K562 (cell line): ENCODE data around the gene GNG11. TPM values are rescaled to one million over a fixed set of nuclear protein-coding genes. Genes with fewer than 3 reads are reported as not detected.
A peak's percentile ranks its signal among the peaks of the same experiment; 100 is the strongest.

Experiments
- ATAC-seq: fragments of 200-7000 bp; cut with Tn5 transposase; 3 replicates; pipeline ENCODE4 v1.9.1; 2020; ENCODE audit warnings: moderate library complexity
- BruUV-seq: library from RNA; stranded (reverse); fragments of 400-500 nt; replicated peaks from 2 replicates; lab custom pipeline; 2021; lab: Mats Ljungman, UMichigan
- CTCF ChIA-PET: fragments of 300-600 bp; formaldehyde crosslinking; extraction: SDS; loops from one replicate; lab custom pipeline; 2021; ENCODE audit warnings: low intra/inter-chr PET ratio; lab: Yijun Ruan, JAX
- POLR2A ChIA-PET: fragments of 300-600, 350-650 bp; sonication (Branson Sonifier 250); formaldehyde crosslinking; extraction: SDS; loops from one replicate; lab custom pipeline; 2021; ENCODE audit warnings: antibody characterized with exemption, inconsistent platforms; lab: Yijun Ruan, JAX
- DNase-seq, 4 experiments: peaks; one replicate each; pipeline versions ENCODE4 v3.0.0 to v3.0.0-alpha.2; 2011 to 2018; ENCODE audit warnings: low spot score in 3 of 4, mixed read lengths in 3 of 4; ENCODE audit errors: extremely low read depth in 1 of 4
- FAIRE-seq: peaks from 2 replicates; lab custom pipeline; 2011; peaks lifted over from hg19 to GRCh38; lab: Jason Lieb, UNC
- H2AFZ ChIP-seq: 2 replicates; pipeline ENCODE4 v1.6.0; 2011; ENCODE audit warnings: low read depth, low read length, control low read depth, inconsistent platforms
- H3K27ac ChIP-seq: fragments of 200-600 bp; 3 replicates; pipeline ENCODE4 v1.8.0; 2011; ENCODE audit warnings: low read depth, mild to moderate bottlenecking, control low read depth, inconsistent platforms, low read length, moderate library complexity, mixed read lengths; ENCODE audit errors: extremely low read depth
- H3K27me3 ChIP-seq, 2 experiments: fragments of 300-600 bp in 1 of 2; 2 replicates in 1 of 2; 3 replicates in 1 of 2; pipeline versions ENCODE4 v1.6.0 to v1.8.0; 2011; ENCODE audit warnings: inconsistent platforms in 2 of 2, low read length in 2 of 2, mild to moderate bottlenecking in 1 of 2, mixed read lengths in 1 of 2, moderate library complexity in 1 of 2; ENCODE audit not compliant: control insufficient read depth in 2 of 2, insufficient read depth in 2 of 2
- H3K36me3 ChIP-seq: fragments of 300-600 bp; 3 replicates; pipeline ENCODE4 v1.8.0; 2011; ENCODE audit warnings: mild to moderate bottlenecking, low read length, inconsistent platforms; ENCODE audit not compliant: control insufficient read depth, insufficient read depth
- H3K4me1 ChIP-seq, 2 experiments: fragments of 200-600 bp in 1 of 2; replicated peaks in 1 of 2; 2 replicates in 1 of 2; 3 replicates in 1 of 2; pipeline versions ENCODE4 v1.5.1 to v1.8.0; 2011; ENCODE audit warnings: inconsistent platforms in 2 of 2, low read length in 2 of 2, mild to moderate bottlenecking in 1 of 2, mixed read lengths in 1 of 2, moderate library complexity in 1 of 2; ENCODE audit not compliant: control insufficient read depth in 2 of 2, insufficient read depth in 2 of 2
- H3K4me2 ChIP-seq: 2 replicates; pipeline ENCODE4 v1.6.1; 2011; ENCODE audit warnings: low read length, control low read depth, inconsistent platforms, mixed read lengths; ENCODE audit not compliant: insufficient read depth
- H3K4me3 ChIP-seq: fragments of 200-600 bp; sonication (generic), shearing (Covaris generic); 2 replicates; pipeline ENCODE4 v1.5.1; 2016; ENCODE audit warnings: control low read depth, inconsistent platforms
- H3K79me2 ChIP-seq: fragments of 200-600 bp; 3 replicates; pipeline ENCODE4 v1.8.0; 2011; ENCODE audit warnings: low read length, inconsistent platforms; ENCODE audit not compliant: control insufficient read depth, insufficient read depth
- H3K9ac ChIP-seq, 2 experiments: 2 replicates each; pipeline versions ENCODE4 v1.6.0 to v1.6.1; 2011; ENCODE audit warnings: low read depth in 2 of 2, low read length in 2 of 2, control low read depth in 1 of 2, inconsistent platforms in 1 of 2, mild to moderate bottlenecking in 1 of 2, mixed read lengths in 1 of 2; ENCODE audit not compliant: insufficient read depth in 1 of 2
- H3K9me1 ChIP-seq: one replicate; pipeline ENCODE4 v1.6.0; 2011; ENCODE audit warnings: inconsistent platforms, mild to moderate bottlenecking, low read length, moderate library complexity; ENCODE audit not compliant: control insufficient read depth, insufficient read depth
- H3K9me3 ChIP-seq: replicated peaks from 2 replicates; pipeline ENCODE4 v1.5.1; 2011; ENCODE audit warnings: low read depth, low read length, inconsistent platforms; ENCODE audit not compliant: control insufficient read depth, insufficient read depth
- H4K20me1 ChIP-seq: replicated peaks from 2 replicates; pipeline ENCODE4 v1.6.1; 2011; ENCODE audit warnings: low read length, inconsistent platforms, mixed read lengths; ENCODE audit not compliant: control insufficient read depth, insufficient read depth
- CBX2 ChIP-seq: fragments of 200-600 bp; sonication (generic); IDR thresholded peaks from one replicate; pipeline ENCODE4 v1.6.1; 2012; ENCODE audit warnings: mild to moderate bottlenecking, low read length, inconsistent platforms; ENCODE audit not compliant: insufficient read depth, poor library complexity, severe bottlenecking
- CREB1 ChIP-seq, 2 experiments: sonication (generic) in 1 of 2; formaldehyde crosslinking in 1 of 2; IDR thresholded peaks; 2 replicates each; pipeline versions ENCODE4 v1.6.1 to v1.8.0; 2012 to 2022; ENCODE audit warnings: inconsistent platforms in 1 of 2, mild to moderate bottlenecking in 1 of 2, missing genetic modification reagents in 1 of 2, moderate library complexity in 1 of 2
- ELF4 ChIP-seq: fragments of 450-650 bp; formaldehyde crosslinking; IDR thresholded peaks from 2 replicates; pipeline ENCODE4 v1.4.0; 2022; ENCODE audit warnings: missing genetic modification characterization
- MIER1 ChIP-seq: fragments of 450-650 bp; IDR thresholded peaks from 2 replicates; pipeline ENCODE4 v1.6.1; 2016; ENCODE audit warnings: antibody characterized with exemption, mild to moderate bottlenecking, low read depth
- NCOA4 ChIP-seq: fragments of 450-650 bp; IDR thresholded peaks from 2 replicates; pipeline ENCODE4 v1.6.1; 2018; ENCODE audit warnings: mild to moderate bottlenecking; ENCODE audit not compliant: partially characterized antibody
- NFIC ChIP-seq: fragments of 450-650 bp; IDR thresholded peaks from 2 replicates; pipeline ENCODE4 v1.6.1; 2017; ENCODE audit warnings: mild to moderate bottlenecking, inconsistent platforms
- PHTF2 ChIP-seq: fragments of 250-450 bp; sonication (Bioruptor Pico); IDR thresholded peaks from 2 replicates; pipeline ENCODE4 v1.5.0; 2021; ENCODE audit warnings: mild to moderate bottlenecking
- POLR3A ChIP-seq: IDR thresholded peaks from 2 replicates; pipeline ENCODE4 v1.6.1; 2011; ENCODE audit warnings: borderline replicate concordance, mild to moderate bottlenecking, moderate library complexity; ENCODE audit not compliant: insufficient read length, insufficient read depth; ENCODE audit errors: extremely low read depth
- SLC30A9 ChIP-seq: fragments of 250-450 bp; sonication (Bioruptor Pico); IDR thresholded peaks from 2 replicates; pipeline ENCODE4 v1.8.0; 2022; ENCODE audit warnings: mild to moderate bottlenecking, moderate library complexity
- TCF7L2 ChIP-seq: fragments of 150-350 bp; IDR thresholded peaks from 2 replicates; pipeline ENCODE4 v1.6.1; 2016; ENCODE audit warnings: low read depth, mild to moderate bottlenecking, low read length, moderate library complexity
- ZFX ChIP-seq: sonication (generic); formaldehyde crosslinking; IDR thresholded peaks from 2 replicates; pipeline ENCODE4 v1.8.0; 2022; ENCODE audit warnings: mild to moderate bottlenecking, missing genetic modification reagents, moderate library complexity
- ZNF695 ChIP-seq: fragments of 450-650 bp; formaldehyde crosslinking; IDR thresholded peaks from 2 replicates; pipeline ENCODE4 v1.4.0; 2020; ENCODE audit warnings: mild to moderate bottlenecking, moderate library complexity
- ZNF699 ChIP-seq: fragments of 250-450 bp; sonication (Bioruptor Pico); IDR thresholded peaks from 2 replicates; pipeline ENCODE4 v1.8.0; 2021; ENCODE audit warnings: mild to moderate bottlenecking, moderate library complexity; ENCODE audit not compliant: insufficient replicate concordance
- WGBS: fragments of 100-300 bp; shearing (Covaris generic); methylation state at CpG from one replicate; pipeline ENCODE4 v1.1.6; 2016; ENCODE audit warnings: low coverage, mixed read lengths; ENCODE audit not compliant: insufficient coverage; ENCODE audit errors: missing lambda C conversion rate; 5-methylcytosine and 5-hydroxymethylcytosine counted together
- in situ Hi-C: fragments of 300-500 bp; cut with MboI; formaldehyde crosslinking; loops from 4 replicates; pipeline ENCODE4 v1.15.0; 2018; ENCODE audit warnings: inconsistent platforms, mixed read lengths
- intact Hi-C: fragments of 100-400 bp; cut with micrococcal nuclease; formaldehyde crosslinking; loops from 2 replicates; pipeline ENCODE4 v1.14.2; 2022
- polyA plus RNA-seq, 8 experiments: library from polyadenylated mRNA; depleted of rRNA in 4 of 8; stranded (reverse) in 5 of 8; unstranded in 3 of 8; fragments of >200 nt; fragmentation: Nextera tagmentation in 2 of 8; fragmentation: Illumina TruSeq in 1 of 8; extraction: Ambion mirVana in 2 of 8; extraction: Trizol in 1 of 8; gene quantifications; 2 replicates each; pipeline versions ENCODE4 v1.2.1 to v1.2.3, GENCODE V29; 2011 to 2014; ENCODE audit warnings: inconsistent platforms in 1 of 8, missing spikeins in 1 of 8
- total RNA-seq, 7 experiments: library from RNA; depleted of rRNA in 6 of 7; stranded (reverse); fragments of >200 nt in 6 of 7; fragmentation: Illumina TruSeq in 2 of 7; extraction: Trizol in 2 of 7; gene quantifications; 2 replicates each; pipeline versions ENCODE4 v1.2.1 to v1.2.3, GENCODE V29; 2011 to 2021; ENCODE audit warnings: low replicate concordance in 1 of 7
- TF ChIP-seq, protein P1 (sequence below): fragments of 450-650 bp; formaldehyde crosslinking; IDR thresholded peaks from 2 replicates; pipeline ENCODE4 v1.4.0; 2020; ENCODE audit warnings: mild to moderate bottlenecking, moderate library complexity

Gene GNG11
- total and polyA plus RNA-seq, 9 of the 15 experiments (the other 6 are each of a cell fraction or from before 2014, with no cell fraction given) = 0.06 TPM; not detected in 8

- H3K36me3 ChIP-seq = no peaks in the 10 kb centered on the region
- H2AFZ ChIP-seq = no peak overlapping the region
- H3K4me3 ChIP-seq = no peak overlapping the region
- intact Hi-C loops (loop anchor here (10.0 kb wide), 1 partner anchor 265 kb away; no protein-coding TSS in a partner anchor), in situ Hi-C loops (no loop called here)
- H3K9me1 ChIP-seq = no peaks in the 10 kb centered on the region
- FAIRE-seq (no peak), DNase-seq (no peak), ATAC-seq (peak; percentile 36)
- H3K4me2 ChIP-seq = no peak overlapping the region
- WGBS = 20% methylated on average over 28 of the region's 28 CpGs
- no peaks in the 10 kb centered on the region for H3K79me2 ChIP-seq
- H3K27me3 ChIP-seq = peaks cover 14 to 22% of the 10 kb centered on the region in 2 experiments
- CTCF ChIA-PET = no interaction called here
- peaks cover 0 to 10% of the 10 kb centered on the region in 2 experiments; a peak in 1 of 5 replicates for H3K4me1 ChIP-seq
- no peak overlapping the region for H3K27ac ChIP-seq
- H4K20me1 ChIP-seq = no peaks in the 10 kb centered on the region
- no peak overlapping the region for H3K9ac ChIP-seq
- POLR2A ChIA-PET = no interaction called here
- H3K9me3 ChIP-seq = no peaks in the 10 kb centered on the region
- no TSS peak for BruUV-seq
- no peak for TF ChIP-seq ZFX (CRISPR knock-in tag)
- TF ChIP-seq SLC30A9 = no peak
- TF ChIP-seq POLR3A = no peak
- TF ChIP-seq MIER1 = no peak
- no peak for TF ChIP-seq NCOA4
- no peak for TF ChIP-seq TCF7L2
- TF ChIP-seq, protein P1, sequence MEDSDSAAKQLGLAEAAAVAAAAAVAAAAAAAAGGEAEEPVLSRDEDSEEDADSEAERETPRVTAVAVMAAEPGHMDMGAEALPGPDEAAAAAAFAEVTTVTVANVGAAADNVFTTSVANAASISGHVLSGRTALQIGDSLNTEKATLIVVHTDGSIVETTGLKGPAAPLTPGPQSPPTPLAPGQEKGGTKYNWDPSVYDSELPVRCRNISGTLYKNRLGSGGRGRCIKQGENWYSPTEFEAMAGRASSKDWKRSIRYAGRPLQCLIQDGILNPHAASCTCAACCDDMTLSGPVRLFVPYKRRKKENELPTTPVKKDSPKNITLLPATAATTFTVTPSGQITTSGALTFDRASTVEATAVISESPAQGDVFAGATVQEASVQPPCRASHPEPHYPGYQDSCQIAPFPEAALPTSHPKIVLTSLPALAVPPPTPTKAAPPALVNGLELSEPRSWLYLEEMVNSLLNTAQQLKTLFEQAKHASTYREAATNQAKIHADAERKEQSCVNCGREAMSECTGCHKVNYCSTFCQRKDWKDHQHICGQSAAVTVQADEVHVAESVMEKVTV (CRISPR knock-in tag) = no peak
- TF ChIP-seq ELF4 (CRISPR knock-in tag) = no peak
- no peak for TF ChIP-seq NFIC
- no peak for TF ChIP-seq ZNF699 (CRISPR knock-in tag)
- TF ChIP-seq PHTF2 = no peak
- no peak for TF ChIP-seq ZNF695
- no peak for TF ChIP-seq CBX2
- TF ChIP-seq CREB1 (IDR thresholded peaks at IDR 0.05) = no peak
- no peak for TF ChIP-seq CREB1 (CRISPR knock-in tag; IDR thresholded peaks at IDR 0.05)
Measured at GRCh38 chr7:93890041-93890463, 31.5 kb upstream of the GNG11 start.
